ENCODE measurements around the gene NDST3.
A peak's percentile ranks its signal among the peaks of the same experiment; 100 is the strongest.

The NDST3 gene

DNA sequence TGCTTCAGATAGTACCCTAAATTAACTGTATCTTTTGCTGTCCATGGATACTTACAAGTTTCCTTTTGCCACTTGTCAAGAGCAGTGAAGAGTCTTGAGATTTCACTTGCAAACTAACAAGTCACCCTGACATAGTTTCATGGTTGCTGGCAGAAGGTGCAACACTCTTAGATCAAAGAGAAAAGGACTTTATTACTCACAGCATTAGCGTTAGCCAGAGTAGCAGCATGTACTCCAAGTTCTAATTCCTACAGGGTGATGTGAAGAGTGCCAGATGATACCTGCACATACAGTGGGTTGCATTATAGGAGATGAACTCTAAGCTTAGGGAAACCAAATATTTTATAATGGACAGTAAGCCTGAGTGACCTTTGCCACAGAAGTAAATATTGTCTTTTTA, 47.9 kb downstream of the NDST3 start:
- no peak for DNase-seq

DNA sequence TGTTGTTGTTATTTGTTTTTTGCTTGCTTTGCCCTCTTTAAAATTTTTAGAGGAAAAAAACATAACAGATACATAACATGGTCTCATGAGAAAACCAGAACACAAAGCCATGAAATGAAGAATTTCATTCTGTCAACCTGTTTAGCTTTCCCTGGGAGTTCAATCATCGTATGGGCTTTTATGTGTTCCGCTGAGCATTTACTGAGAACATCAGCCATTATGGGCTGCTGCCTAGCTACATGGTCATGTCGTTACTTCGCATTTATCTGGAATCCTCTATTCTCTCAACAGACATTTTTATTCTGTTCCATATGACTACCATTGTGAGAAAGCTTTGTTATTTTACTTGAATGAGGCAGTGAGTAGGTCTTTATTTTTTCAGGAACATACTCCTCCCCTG, 51.4 kb downstream of the NDST3 start:
- no peak for DNase-seq

DNA sequence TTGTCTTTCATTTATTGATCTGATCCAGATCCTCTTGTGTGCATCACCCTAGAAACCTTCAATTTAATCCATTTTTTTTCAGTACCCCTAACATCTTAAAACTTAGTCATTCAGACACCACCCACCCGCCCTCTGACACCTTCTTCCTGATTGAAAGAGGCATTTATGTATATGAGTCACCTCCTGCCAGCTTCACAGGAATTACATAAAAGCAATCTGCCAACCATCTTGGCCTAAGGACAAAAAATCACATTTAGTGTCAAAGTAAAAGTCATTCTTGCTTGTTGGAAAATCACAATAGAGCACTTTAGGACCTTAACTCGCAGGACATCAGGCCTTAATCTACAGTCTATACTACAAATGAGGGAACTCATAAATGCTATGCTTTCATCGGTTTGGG, 52.1 kb downstream of the NDST3 start:
- peak; percentile 41 for DNase-seq

DNA sequence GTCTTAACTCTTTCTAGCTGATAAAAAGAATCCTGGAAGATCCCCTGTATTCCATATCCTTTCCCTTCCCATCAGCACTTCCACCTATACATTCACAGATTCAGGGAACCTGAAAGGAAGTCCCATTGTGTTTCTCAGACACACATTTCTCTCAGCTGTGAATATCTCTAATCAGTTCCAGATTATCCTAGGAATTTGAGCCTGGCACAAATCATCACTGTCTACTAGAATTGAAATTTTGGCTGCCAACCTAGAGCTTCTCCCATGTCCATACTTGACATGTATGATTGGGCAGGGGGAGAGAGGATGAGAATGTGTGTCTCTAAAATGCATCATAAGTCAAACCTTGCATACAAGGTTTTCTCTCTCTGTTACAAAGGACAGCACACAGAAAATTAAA, 53.1 kb downstream of the NDST3 start:
- peak; percentile 5 for DNase-seq

DNA sequence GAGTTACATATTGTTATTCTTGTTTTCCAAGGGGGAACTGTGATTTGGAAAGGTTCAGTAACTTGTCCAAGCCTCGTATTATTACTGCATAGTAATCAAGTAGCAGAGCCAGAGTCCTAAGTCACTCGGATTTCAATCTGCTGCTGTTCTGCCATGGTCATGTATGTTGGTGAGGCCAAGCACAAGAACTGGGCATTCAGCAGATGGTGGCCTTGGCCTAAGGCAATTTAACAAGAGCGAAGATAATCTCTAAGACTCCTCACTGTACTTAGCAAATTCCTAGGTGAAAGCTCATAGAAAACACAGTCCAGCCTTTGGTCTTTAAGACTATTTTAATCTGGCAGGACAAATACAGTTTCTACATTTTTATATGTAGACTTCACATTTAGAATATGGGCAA, 64.8 kb downstream of the NDST3 start:
- no peak for DNase-seq

DNA sequence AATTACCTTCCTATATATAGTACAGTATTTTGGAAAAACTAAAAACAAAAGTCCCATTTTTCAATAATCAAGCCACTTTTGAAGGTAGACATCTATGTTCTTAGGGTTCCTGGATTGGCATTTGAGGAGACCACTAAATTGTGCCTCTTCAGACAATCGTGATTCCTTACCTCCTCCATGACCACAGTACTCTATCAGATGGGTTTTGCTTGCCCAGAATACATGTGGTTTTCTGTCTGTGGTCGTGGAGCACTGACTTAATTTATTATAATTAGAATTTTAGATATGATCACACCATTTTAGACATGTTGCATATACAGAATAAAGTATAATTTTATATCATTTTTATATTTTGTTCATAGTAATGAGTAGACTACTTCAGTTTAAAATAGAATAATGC, 67.9 kb downstream of the NDST3 start:
- no peak for DNase-seq

DNA sequence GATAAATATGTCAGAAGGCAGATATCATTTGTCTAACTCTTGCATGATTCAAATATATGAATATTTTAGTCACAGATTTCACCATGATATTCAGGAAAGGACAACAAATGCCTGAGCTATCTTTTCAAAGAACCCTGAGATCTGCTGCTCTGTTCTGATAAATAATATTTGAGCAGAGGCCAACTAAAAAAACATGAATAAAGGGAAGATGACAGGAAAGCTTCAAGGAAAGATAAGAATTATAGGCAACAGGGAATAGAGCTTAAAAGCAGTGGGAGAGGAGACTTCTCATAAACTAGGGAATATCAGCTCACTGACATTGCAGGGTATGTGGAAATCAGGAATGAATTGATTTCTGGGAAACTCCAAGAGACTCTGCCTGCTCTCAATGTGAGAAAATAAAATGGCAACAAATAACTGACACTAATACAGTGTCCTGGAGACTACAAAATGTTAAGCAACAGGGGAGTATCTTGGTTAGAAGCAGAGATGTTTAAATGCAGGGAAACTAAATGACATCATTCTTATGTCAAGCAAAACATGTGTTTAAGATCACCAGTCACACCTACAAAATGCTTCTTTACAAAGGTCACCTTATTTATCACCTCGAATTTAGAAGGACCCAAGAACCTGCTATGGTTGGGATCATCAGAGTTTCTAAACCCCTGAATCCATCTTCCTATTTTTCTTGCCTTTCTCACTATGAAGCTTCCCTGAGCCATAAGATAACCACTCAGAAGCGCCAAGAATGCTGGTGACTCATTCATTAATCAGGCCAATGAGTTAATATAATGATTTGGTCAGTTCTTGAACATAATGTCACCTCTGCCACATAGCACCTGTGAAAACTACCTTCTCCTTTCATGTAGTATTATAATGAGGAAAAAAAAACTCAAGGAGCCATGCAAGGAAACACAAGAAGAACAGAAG, 78.1 kb downstream of the NDST3 start:
- DNase-seq: peak; percentile 4

DNA sequence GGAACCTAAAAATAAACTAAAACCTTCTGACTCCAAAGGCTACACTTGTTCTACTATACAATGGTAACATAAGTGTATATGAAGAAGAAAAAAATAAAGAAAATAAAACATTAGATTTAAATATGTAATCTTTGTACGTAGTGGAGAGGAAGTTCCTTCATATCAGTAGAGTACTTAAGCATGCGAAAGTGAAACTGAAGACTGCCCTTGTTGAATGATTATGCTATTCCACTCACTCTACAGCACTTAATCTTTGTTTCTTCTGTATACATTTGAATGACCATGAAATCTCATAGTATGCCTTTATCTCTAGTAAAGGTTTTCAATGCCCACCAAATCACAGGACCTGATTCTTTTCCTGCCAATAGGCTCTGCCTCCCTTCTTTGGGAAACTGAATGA, 78.9 kb downstream of the NDST3 start:
- no peak for DNase-seq

DNA sequence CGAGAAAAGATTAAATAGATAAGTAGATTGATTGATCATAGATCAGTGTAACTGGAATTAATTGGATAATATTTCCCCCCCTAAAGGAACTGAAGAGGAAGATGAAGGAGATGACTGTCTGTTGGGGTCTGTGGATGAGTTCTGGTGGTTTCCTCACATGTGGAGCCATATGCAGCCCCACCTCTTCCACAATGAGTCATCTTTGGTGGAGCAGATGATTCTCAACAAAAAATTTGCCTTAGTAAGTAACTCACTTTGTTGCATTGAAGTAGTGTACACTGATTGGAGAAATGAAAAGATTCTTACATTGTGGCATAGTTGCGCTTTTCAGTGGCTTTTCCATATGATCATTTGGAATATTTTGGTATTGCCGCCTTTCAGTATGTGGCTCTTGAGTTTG, 80.4 kb downstream of the NDST3 start:
- peak; percentile 34 for DNase-seq

DNA sequence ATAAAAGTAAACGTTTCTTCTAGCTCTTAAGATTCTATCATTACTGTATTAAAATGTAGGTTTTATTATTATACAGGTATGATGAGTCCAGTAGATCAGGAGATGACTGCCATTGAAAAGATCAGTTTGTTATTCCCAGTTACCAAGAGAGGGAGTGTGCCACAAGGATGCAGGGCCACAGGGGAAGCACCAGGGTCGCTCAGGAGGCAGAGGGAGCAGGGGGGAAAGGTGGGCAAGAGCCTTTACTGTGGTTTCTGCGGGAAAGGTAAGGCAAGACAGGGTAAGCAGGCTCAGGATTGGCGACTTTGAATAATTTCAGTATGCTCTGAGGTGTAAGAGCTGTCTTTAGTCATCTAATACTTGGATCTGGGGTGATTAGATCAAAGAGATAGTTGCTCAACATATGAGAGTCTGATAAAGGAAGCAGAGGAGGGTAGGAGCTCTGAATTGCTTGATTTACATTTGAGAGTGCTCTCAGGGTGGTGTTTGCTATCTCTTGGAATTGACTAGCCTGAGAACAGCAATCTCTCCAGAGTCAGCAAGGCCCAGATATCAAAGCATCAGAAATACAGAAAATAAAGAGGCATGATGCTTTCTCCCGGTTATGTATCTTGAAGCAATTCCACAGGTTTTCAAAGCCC, 86.0 kb downstream of the NDST3 start:
- no peak for DNase-seq

DNA sequence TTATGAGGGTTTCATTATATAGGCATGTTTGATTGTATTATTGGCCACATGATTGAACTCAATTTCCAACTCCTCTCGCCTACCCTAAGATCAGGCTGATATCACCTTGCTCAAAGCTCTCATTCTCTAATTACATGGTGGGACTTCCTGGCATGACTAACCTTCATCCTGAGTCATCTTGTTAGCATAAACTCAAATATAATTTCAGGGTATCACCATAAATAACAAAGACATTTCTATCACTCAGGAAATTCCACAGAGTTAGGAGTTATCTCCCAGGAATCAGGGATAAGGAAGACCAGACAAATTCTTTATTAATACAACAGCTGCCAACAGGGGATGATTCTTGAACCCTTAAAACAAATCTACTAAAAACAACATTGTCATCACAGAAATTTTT, 90.7 kb downstream of the NDST3 start:
- DNase-seq: peak; percentile 18

DNA sequence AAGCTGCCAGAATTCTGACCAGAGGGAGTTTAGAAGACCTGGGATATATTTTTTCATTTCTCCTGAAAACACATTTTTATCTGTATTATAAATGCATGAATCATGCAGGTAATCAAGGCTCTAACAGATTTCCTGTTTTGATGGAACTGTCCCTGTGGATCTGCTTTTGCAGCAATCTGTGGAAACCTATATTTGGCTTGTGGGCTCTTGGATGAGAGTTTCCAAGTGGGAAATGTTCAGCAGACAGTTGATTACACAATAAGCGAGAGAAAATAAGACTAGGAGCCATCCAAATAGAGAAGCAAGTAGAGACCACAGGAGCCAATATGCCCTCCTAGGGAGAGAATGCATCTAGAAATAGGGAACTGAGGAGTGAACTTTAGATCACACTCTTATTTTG, 105.0 kb downstream of the NDST3 start:
- no peak for DNase-seq

DNA sequence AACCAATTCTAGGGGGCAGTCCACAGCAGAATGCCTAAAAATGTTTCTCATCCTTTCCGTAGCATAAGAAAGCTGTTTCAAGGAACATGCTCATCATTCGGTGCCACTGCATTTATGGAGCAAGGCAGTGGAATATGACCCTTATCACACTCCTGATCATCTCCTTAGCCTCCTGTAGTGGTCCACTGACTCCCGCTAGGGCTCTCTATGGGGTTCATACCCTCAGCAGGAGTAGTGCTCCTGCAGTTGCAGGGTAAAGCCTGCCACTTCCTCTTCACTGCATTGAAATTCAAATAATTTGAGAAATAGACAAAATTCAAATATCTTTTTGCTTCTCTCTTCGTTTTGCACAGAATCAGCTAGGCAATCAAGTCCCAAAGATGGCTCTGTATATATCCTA, 107.0 kb downstream of the NDST3 start:
- no peak for DNase-seq

DNA sequence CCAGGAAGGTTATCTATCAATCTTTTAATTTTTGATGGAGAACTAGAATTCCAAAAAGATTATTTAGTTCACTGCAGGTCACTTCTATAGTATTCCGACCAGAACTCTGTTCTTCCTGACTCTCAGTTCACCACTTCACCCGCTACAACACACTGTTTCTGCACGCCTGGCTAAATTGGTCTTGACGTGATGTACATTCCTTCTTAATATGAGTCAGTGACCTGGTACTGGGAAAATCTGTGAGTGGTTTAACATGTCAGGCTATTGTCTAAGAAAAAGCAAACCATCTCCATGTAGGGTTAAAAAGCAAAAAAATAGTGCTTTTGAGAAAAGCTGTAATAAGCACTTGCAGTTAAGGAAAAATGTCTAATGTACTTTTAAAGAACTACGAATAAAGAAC, 120.4 kb downstream of the NDST3 start:
- peak; percentile 80 for DNase-seq

DNA sequence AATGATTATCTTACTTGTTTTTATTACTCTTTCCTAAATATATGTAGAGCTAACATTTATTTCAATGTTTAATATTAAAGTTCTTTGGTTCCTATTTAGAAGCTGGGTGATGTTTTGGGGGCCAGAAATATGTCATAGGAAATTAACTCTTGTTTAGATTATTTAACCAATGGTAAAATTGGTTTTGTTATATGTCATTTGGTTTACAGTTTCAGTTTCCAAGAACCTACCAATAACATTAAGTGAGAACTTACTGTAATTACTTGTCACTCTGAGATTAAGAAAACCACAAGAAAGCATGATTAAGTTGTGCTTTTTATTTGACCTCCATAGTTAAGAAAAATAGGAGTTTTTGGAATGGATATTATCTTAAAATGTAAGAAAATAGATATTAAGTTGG, 121.2 kb downstream of the NDST3 start:
- DNase-seq: no peak

DNA sequence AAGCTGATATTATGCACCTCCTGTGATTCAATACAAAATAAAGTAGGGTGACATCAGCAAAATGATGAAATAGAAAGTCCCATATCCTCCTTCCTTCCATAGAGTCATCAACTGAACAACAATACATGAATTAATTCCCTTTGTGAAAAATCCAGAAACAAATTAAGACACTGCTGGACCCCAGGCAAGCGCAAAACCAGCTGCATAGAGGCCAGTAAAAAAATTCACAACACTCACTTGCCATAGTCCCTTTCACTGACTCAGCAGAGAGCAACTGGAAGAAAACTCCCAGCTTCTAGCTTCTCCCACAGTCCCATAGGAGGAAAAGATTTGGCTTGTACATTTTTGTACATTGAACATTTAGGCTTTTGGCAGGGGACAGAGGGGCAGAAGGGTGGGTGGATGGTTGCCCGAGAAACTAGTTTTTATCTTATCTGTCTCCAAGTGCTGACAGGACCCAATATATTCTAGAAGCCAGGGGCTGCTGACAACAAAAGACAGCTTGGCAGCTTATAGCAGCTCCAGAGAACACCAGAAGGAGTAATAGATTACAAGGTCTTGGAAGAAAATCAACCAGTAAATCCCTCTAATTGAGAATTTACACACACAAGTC, 124.6 kb downstream of the NDST3 start:
- DNase-seq: peak; percentile 76

DNA sequence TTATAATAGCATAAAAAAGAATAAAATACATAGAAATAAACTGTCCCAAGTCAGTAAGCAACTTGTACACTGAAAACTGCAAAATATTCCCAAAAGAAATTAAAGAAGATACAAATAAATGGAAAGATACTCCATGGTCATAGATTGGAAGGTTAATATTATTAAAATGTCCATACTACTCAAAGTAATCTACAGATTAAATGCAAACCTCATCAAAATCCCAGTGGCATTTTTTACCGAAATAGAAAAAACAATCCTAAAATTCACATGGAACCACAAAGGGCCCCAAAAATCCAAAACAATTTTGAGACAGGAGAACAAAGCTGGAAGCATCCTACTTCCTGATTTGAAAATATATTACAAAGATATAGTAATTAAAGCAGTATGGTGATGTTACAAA, 133.0 kb downstream of the NDST3 start:
- DNase-seq: no peak

DNA sequence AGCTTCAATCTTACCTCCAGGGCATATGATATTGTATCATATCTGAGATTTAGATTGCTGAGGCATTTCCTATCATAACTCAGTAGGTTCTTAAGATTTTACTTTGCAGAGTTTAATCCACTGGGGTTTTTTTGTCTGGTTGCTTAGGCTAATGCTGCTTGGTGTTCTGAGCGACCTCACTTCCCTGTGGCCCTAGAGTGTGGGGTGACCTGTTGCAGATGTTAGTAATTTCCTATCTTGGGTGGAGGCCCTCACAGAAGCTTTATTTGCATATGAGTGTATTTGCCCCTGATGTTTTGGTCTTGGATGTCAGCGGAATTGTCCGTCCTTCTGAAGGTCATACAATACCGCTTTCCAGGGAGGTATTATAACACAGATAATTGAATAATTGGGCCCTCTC, 137.1 kb downstream of the NDST3 start:
- DNase-seq: no peak

DNA sequence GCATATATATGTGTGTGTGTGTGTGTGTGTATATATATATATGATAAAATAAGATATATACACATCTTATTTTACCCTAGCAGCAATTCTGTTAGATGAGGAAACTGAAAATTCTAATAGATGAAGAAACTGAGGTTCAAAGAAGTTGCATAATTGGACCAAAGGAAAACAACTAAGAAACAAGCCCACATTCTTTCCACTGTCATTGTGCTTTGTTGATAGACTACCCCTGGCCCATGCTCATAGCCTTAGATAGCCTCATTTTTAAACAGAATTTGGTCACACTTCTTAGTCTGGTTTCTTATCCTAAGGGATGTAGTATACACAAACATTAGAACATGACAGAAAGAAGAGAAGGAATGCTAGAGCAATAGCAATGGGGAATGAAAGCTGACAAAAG, 138.8 kb downstream of the NDST3 start:
- no peak for DNase-seq

DNA sequence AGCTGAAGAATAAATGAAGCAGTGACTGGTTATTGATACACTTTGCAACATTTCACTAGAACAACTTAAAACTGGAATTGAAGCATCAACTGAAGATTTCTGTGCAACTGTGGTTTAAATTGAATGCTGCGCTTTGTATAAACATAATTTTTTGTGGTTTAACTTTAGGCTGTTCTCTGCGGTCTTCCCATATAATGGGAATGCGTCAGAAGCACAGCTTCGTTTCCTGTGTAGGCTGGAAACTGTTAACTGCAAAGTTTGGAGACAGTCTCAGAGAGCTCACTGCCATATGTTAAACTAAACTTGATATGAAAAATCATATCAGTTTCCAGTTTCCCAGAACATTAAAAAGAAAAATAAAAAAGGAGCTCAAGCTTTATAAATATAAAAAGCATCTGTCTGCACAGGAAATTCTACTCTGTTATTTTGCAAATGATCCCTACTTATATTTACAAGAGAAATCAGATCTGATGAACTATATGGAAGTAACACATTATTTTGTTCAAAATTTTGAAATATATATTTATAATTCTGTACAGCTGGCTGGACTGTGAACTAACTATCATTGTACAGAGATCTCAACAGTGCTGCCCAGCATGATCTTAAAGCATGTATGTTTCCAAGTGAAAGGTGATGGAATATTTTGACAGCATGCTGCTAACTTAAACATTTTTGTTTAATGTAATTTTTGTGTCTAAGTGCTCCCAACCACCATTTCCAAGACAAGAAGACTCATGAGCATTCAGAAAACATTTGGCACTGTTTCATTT, 139.9 kb downstream of the NDST3 start:
- DNase-seq: peak; percentile 93

DNA sequence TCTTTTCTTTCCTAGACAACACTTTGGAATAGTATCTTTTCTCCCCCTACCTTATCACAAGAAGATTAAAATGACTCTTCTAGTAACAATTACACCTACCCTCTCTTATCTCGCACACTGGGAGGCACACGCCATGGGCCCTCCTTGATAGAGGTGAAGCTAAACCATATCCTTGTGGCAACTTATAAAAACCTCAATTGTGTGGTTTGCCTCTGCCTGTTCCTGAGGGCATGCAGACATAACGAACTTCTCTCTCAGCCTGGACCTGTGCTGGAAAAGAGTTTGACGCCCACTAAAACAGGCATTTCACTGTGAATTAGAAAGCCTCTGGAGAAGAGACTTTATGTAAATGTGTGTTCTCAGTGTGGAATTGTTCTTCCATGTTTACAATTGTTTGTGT, 141.2 kb downstream of the NDST3 start:
- no peak for DNase-seq

DNA sequence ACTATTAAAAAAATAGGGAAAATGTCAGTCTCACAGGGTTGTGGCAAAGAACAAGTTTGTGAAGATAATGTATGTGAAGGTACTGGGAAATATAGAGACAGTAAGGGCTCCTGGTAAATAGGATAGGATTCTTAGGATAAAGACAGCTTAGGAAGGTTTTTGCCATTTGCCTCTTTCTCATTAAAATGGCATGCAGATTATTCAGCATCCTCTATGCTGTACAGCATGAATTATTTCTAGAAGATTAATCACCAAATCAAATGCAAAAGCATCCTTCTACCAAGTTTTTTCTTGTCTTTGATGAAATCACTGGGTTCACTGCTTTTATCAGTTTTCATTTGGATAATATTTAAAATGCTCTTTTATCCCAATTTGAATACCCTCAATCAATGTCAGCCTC, 142.8 kb downstream of the NDST3 start:
- DNase-seq: peak; percentile 62

DNA sequence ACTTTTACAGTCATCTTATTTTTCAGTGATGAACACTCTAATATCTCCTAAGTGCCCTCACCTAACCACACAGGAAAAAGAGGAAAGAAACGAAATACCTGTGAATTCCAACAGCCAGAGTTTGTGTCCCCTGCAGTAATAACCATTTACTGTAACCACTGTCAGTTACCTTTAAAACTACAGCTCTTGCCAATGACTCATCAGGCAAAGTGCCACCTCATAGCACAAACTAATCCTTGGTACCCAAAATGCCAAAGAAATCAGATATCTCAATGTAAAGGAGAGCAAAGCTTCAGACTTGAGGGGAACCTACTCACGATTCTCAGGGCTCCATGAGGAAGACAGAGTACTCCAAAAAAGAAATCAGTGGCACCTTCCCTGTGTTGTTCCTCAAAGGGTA, 146.5 kb downstream of the NDST3 start:
- peak; percentile 32 for DNase-seq
